HepG2 (cell line): ENCODE results near the gene PPP1R9B. TPM values are rescaled to one million over a fixed set of nuclear protein-coding genes. Genes with fewer than 3 reads are reported as not detected.

Source experiments
- ATAC-seq: fragments of 200-7000 bp; cut with Tn5 transposase; 3 replicates; pipeline ENCODE4 v1.9.1; 2020; ENCODE audit warnings: mild to moderate bottlenecking, moderate library complexity
- BruUV-seq: library from RNA; stranded (reverse); fragments of 400-500 nt; replicated peaks from 2 replicates; lab custom pipeline; 2021; lab: Mats Ljungman, UMichigan
- CTCF ChIA-PET: fragments of 300-600 bp; formaldehyde crosslinking; extraction: SDS; loops from one replicate; lab custom pipeline; 2021; ENCODE audit warnings: low total read pairs, inconsistent platforms, low intra/inter-chr PET ratio; lab: Yijun Ruan, JAX
- POLR2A ChIA-PET: fragments of 350-600 bp; sonication (Branson Sonifier 250); formaldehyde crosslinking; loops from one replicate; lab custom pipeline; 2020; ENCODE audit warnings: antibody characterized with exemption, inconsistent platforms; lab: Yijun Ruan, JAX
- DNase-seq: peaks from one replicate; pipeline ENCODE4 v3.0.0-alpha.2; 2015; ENCODE audit warnings: low spot score
- FAIRE-seq: peaks from 3 replicates; lab custom pipeline; 2011; peaks lifted over from hg19 to GRCh38; lab: Jason Lieb, UNC
- H2AFZ ChIP-seq: one replicate; pipeline ENCODE4 v1.6.1; 2011; ENCODE audit warnings: low read length, inconsistent platforms
- H3K27ac ChIP-seq: fragments of 300-600 bp; 3 replicates; pipeline ENCODE4 v1.8.0; 2011; ENCODE audit warnings: mixed run types, mild to moderate bottlenecking, mixed read lengths, low read length, inconsistent platforms; ENCODE audit not compliant: insufficient read depth; ENCODE audit errors: extremely low read length
- H3K27me3 ChIP-seq, 2 experiments: fragments of 200-600 bp in 1 of 2; 2 replicates in 1 of 2; 3 replicates in 1 of 2; pipeline versions ENCODE4 v1.6.0 to v1.8.0; 2011; ENCODE audit warnings: low read length in 2 of 2, mild to moderate bottlenecking in 2 of 2, moderate library complexity in 2 of 2, inconsistent platforms in 1 of 2; ENCODE audit not compliant: insufficient read depth in 2 of 2, control insufficient read depth in 1 of 2
- H3K36me3 ChIP-seq, 2 experiments: fragments of 200-600 bp in 1 of 2; replicated peaks in 1 of 2; 2 replicates in 1 of 2; 3 replicates in 1 of 2; pipeline versions ENCODE4 v1.5.1 to v1.8.0; 2011; ENCODE audit warnings: low read length in 2 of 2, inconsistent platforms in 1 of 2; ENCODE audit not compliant: insufficient read depth in 2 of 2, control insufficient read depth in 1 of 2
- H3K4me1 ChIP-seq: 2 replicates; pipeline ENCODE4 v1.5.1; 2012; ENCODE audit warnings: low read length, inconsistent platforms; ENCODE audit not compliant: insufficient read depth
- H3K4me2 ChIP-seq: 2 replicates; pipeline ENCODE4 v1.6.0; 2011; ENCODE audit warnings: low read depth, low read length, inconsistent platforms
- H3K4me3 ChIP-seq, 3 experiments: fragments of 200-600 bp in 1 of 3; sonication (generic), shearing (Covaris generic) in 1 of 3; replicated peaks in 1 of 3; 2 replicates each; pipeline ENCODE4 v1.5.1; 2011 to 2016; ENCODE audit warnings: low read length in 3 of 3, inconsistent platforms in 2 of 3, low read depth in 2 of 3, mild to moderate bottlenecking in 2 of 3, control low read depth in 1 of 3, mixed read lengths in 1 of 3; ENCODE audit not compliant: insufficient read depth in 1 of 3
- H3K79me2 ChIP-seq: one replicate; pipeline ENCODE4 v1.6.1; 2011; ENCODE audit warnings: low read length, inconsistent platforms; ENCODE audit not compliant: insufficient read depth
- H3K9ac ChIP-seq: 2 replicates; pipeline ENCODE4 v1.6.0; 2011; ENCODE audit warnings: mild to moderate bottlenecking, low read depth, low read length, inconsistent platforms; ENCODE audit not compliant: insufficient read depth
- H3K9me3 ChIP-seq: 2 replicates; pipeline ENCODE4 v1.5.1; 2012; ENCODE audit warnings: mild to moderate bottlenecking, low read length
- H4K20me1 ChIP-seq: 2 replicates; pipeline ENCODE4 v1.6.0; 2011; ENCODE audit warnings: inconsistent platforms, mild to moderate bottlenecking, low read length, moderate library complexity; ENCODE audit not compliant: insufficient read depth
- DZIP1 ChIP-seq: sonication (generic); formaldehyde crosslinking; IDR thresholded peaks from 2 replicates; pipeline ENCODE4 v1.5.0; 2020; ENCODE audit warnings: mild to moderate bottlenecking, missing genetic modification reagents
- EEA1 ChIP-seq: sonication (generic); formaldehyde crosslinking; IDR thresholded peaks from 2 replicates; pipeline ENCODE4 v1.5.1; 2020; ENCODE audit warnings: mild to moderate bottlenecking, missing genetic modification reagents, borderline replicate concordance
- EED ChIP-seq: sonication (generic); formaldehyde crosslinking; IDR thresholded peaks from 2 replicates; pipeline ENCODE4 v1.5.0; 2020; ENCODE audit warnings: mild to moderate bottlenecking, missing genetic modification reagents
- KLF9 ChIP-seq: IDR thresholded peaks from 2 replicates; pipeline ENCODE4 v1.6.1; 2016; ENCODE audit warnings: low read depth
- SALL1 ChIP-seq: sonication (generic); formaldehyde crosslinking; IDR thresholded peaks from 2 replicates; pipeline ENCODE4 v1.8.0; 2022; ENCODE audit warnings: mild to moderate bottlenecking, missing genetic modification reagents
- U2AF1 ChIP-seq: fragments of 200-400 bp; formaldehyde crosslinking; optimal IDR thresholded peaks from 2 replicates; pipeline ENCODE3; 2017; ENCODE audit warnings: mild to moderate bottlenecking, low read depth, low read length
- ZHX1 ChIP-seq: sonication (generic); formaldehyde crosslinking; IDR thresholded peaks from 2 replicates; pipeline ENCODE4 v1.8.1; 2022; ENCODE audit warnings: low read depth, mild to moderate bottlenecking, missing genetic modification reagents
- ZNF121 ChIP-seq: sonication (generic); formaldehyde crosslinking; IDR thresholded peaks from 2 replicates; pipeline ENCODE4 v1.5.0; 2020; ENCODE audit warnings: mild to moderate bottlenecking, missing genetic modification reagents
- ZNF280D ChIP-seq: sonication (generic); formaldehyde crosslinking; IDR thresholded peaks from 2 replicates; pipeline ENCODE4 v1.5.1; 2020; ENCODE audit warnings: mild to moderate bottlenecking, missing genetic modification reagents
- ZNF3 ChIP-seq: IDR thresholded peaks from 2 replicates; pipeline ENCODE4 v1.7.0; 2017; ENCODE audit warnings: inconsistent platforms
- ZNF687 ChIP-seq: sonication (generic); formaldehyde crosslinking; IDR thresholded peaks from 2 replicates; pipeline ENCODE4 v1.5.1; 2020; ENCODE audit warnings: mild to moderate bottlenecking, missing genetic modification reagents, moderate library complexity
- WGBS: methylation state at CpG from one replicate; pipeline ENCODE4 v1.1.6; 2017; ENCODE audit warnings: low lambda C conversion rate; 5-methylcytosine and 5-hydroxymethylcytosine counted together
- in situ Hi-C: cut with HindIII; loops from 2 replicates; pipeline ENCODE4 v1.10.0; 2017; ENCODE audit warnings: low pct_unique_long_range_greater_than_20kb; ENCODE audit not compliant: extremely low pct_ligation_motif_present
- intact Hi-C: fragments of 100-400 bp; cut with micrococcal nuclease; formaldehyde crosslinking; loops from one replicate; pipeline ENCODE4 v1.10.0; 2022; ENCODE audit not compliant: unreplicated experiment
- polyA plus RNA-seq, 8 experiments: library from polyadenylated mRNA; depleted of rRNA in 3 of 8; stranded (reverse) in 7 of 8; unstranded in 1 of 8; fragments of >200 nt; fragmentation: Illumina TruSeq in 4 of 8; extraction: Trizol in 4 of 8; gene quantifications; 2 replicates each; pipeline versions ENCODE4 v1.2.1 to v1.2.3, GENCODE V29; 2011 to 2016; ENCODE audit warnings: low read depth in 4 of 8, missing spikeins in 1 of 8, mixed read lengths in 1 of 8; ENCODE audit not compliant: insufficient read depth in 1 of 8
- total RNA-seq, 5 experiments: library from RNA; depleted of rRNA; stranded (reverse); fragments of >200 nt; fragmentation: Illumina TruSeq; extraction: Trizol; gene quantifications; 2 replicates each; pipeline ENCODE4 v1.2.3, GENCODE V29; 2016; ENCODE audit warnings: low read depth in 1 of 5

The PPP1R9B gene
- total and polyA plus RNA-seq, 2 of the 13 experiments (the other 11 are each of a cell fraction or from before 2014, with no cell fraction given): 9.4 to 15.8 TPM

GRCh38 chr17:50107790-50108414 is 42.6 kb downstream of the PPP1R9B start:
- Histone ChIP-seq H3K9ac (no peak overlapping the region), H3K27me3 (no peaks in the 10 kb centered on the region), H4K20me1 (no peaks in the 10 kb centered on the region), H2AFZ (no peak overlapping the region), H3K4me2 (peak overlapping the region; percentile 10; the same call in 1 of the 2 replicates), H3K36me3 (no peaks in the 10 kb centered on the region; a peak in 1 of 5 replicates), H3K4me1 (peaks cover 45% of the 10 kb centered on the region), H3K4me3 (no peak overlapping the region), H3K27ac (no peak overlapping the region), H3K79me2 (no peaks in the 10 kb centered on the region), H3K9me3 (no peaks in the 10 kb centered on the region)
- FAIRE-seq (peak; percentile 43), DNase-seq (no peak), ATAC-seq (no peak)
- in situ Hi-C loops: no loop called here
- ChIA-PET CTCF (no interaction called here), POLR2A (no interaction called here)
- intact Hi-C loops: no loop called here
- BruUV-seq: no TSS peak
- WGBS: 76% methylated on average over 7 of the region's 10 CpGs
- TF ChIP-seq SALL1 (CRISPR knock-in tag) (peak; percentile 40), ZHX1 (CRISPR knock-in tag) (0 out of 2 replicates have a peak, but pooled peaks have one; percentile 8), EEA1 (CRISPR knock-in tag) (no peak), ZNF280D (CRISPR knock-in tag) (no peak), KLF9 (no peak), ZNF121 (CRISPR knock-in tag) (no peak), ZNF3 (no peak), EED (CRISPR knock-in tag) (peak; percentile 31; the same call in 1 of the 2 replicates), U2AF1 (no peak), DZIP1 (CRISPR knock-in tag) (0 out of 2 replicates have a peak, but pooled peaks have one; percentile 16), ZNF687 (CRISPR knock-in tag) (peak; percentile 57)
